Measurements from ENCODE around the gene HEBP2.

Gene HEBP2

GRCh38 chr6:138468320-138469015 lies 64.4 kb downstream of the HEBP2 start:
- Histone ChIP-seq H3K4me1 (ENCODE audit: control insufficient read depth, low read depth, low read length) (no peaks in the 10 kb centered on the region), H3K27me3 (ENCODE audit: control insufficient read depth, insufficient read depth, low read length) (no peaks in the 10 kb centered on the region), H3K9me3 (ENCODE audit: control insufficient read depth, low read depth, low read length) (no peaks in the 10 kb centered on the region), H3K36me3 (ENCODE audit: control insufficient read depth, low read depth, low read length) (peaks cover 7% of the 10 kb centered on the region), H3K4me3 (ENCODE audit: low read length) (no peak overlapping the region), H3K27ac (ENCODE audit: low read length) (no peak overlapping the region), H3K9ac (ENCODE audit: low read length) (no peak overlapping the region)
